Thoracic aorta (tissue), 2 donors: Measurements from ENCODE around the gene TUBA3C. TPM values are rescaled to one million over a fixed set of nuclear protein-coding genes. Genes with fewer than 3 reads are reported as not detected.

Experiments used
- ATAC-seq: fragments of 150-250 bp; one replicate; pipeline ENCODE4 v1.8.0; 2017; ENCODE audit warnings: low read depth; ENCODE audit not compliant: insufficient number of reproducible peaks, low FRiP score
- DNase-seq: peaks from one replicate; pipeline ENCODE4 v3.0.0-alpha.2; 2020; ENCODE audit warnings: low spot score
- H3K27ac ChIP-seq, 2 donors: fragments of 200-600 bp; sonication (generic); 1 replicate in 1 of 2; 2 replicates in 1 of 2; pipeline ENCODE4 v1.5.1; 2016; ENCODE audit warnings: mild to moderate bottlenecking in 2 of 2, moderate library complexity in 2 of 2
- H3K27me3 ChIP-seq: fragments of 200-600 bp; sonication (generic); replicated peaks from 2 replicates; pipeline ENCODE4 v1.6.0; 2016; ENCODE audit warnings: mild to moderate bottlenecking; ENCODE audit not compliant: insufficient read depth
- H3K36me3 ChIP-seq: fragments of 200-600 bp; sonication (generic); one replicate; pipeline ENCODE4 v1.5.1; 2016
- H3K4me1 ChIP-seq, 2 donors: fragments of 200-600 bp; sonication (generic); 1 replicate in 1 of 2; 2 replicates in 1 of 2; pipeline versions ENCODE4 v1.5.1 to v1.6.0; 2016; ENCODE audit warnings: low read depth in 2 of 2, mild to moderate bottlenecking in 1 of 2; ENCODE audit not compliant: control insufficient read depth in 1 of 2
- H3K4me3 ChIP-seq: fragments of 200-600 bp; sonication (generic); 2 replicates; pipeline ENCODE4 v1.5.1; 2016; ENCODE audit warnings: mild to moderate bottlenecking
- H3K9me3 ChIP-seq: fragments of 200-600 bp; sonication (generic); 2 replicates; pipeline ENCODE4 v1.5.1; 2016
- total RNA-seq, 2 donors: library from RNA; depleted of rRNA; stranded (reverse); fragments of >200 nt; gene quantifications; one replicate each; pipeline versions ENCODE4 v1.1.0 to v1.2.3, GENCODE V29; 2016
- TF ChIP-seq, protein P1 (sequence below): fragments of 200-600 bp; sonication (generic); IDR thresholded peaks from one replicate; pipeline ENCODE4 v1.5.1; 2019; ENCODE audit warnings: antibody characterized with exemption

TUBA3C gene
- total RNA-seq, 2 donors from 2014 or later, result not detected

- ATAC-seq (no peak), DNase-seq (no peak)
- Histone ChIP-seq H3K27me3 (no peaks in the 10 kb centered on the region), H3K4me3 (no peak overlapping the region), H3K4me1 (no peaks in the 10 kb centered on the region), H3K9me3 (no peaks in the 10 kb centered on the region), H3K27ac (no peak overlapping the region), H3K36me3 (no peaks in the 10 kb centered on the region)
- TF ChIP-seq, protein P1, sequence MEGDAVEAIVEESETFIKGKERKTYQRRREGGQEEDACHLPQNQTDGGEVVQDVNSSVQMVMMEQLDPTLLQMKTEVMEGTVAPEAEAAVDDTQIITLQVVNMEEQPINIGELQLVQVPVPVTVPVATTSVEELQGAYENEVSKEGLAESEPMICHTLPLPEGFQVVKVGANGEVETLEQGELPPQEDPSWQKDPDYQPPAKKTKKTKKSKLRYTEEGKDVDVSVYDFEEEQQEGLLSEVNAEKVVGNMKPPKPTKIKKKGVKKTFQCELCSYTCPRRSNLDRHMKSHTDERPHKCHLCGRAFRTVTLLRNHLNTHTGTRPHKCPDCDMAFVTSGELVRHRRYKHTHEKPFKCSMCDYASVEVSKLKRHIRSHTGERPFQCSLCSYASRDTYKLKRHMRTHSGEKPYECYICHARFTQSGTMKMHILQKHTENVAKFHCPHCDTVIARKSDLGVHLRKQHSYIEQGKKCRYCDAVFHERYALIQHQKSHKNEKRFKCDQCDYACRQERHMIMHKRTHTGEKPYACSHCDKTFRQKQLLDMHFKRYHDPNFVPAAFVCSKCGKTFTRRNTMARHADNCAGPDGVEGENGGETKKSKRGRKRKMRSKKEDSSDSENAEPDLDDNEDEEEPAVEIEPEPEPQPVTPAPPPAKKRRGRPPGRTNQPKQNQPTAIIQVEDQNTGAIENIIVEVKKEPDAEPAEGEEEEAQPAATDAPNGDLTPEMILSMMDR, result no peak
Observed at GRCh38 chr13:19185086-19185864, 3.7 kb upstream of the TUBA3C start.

DNA sequence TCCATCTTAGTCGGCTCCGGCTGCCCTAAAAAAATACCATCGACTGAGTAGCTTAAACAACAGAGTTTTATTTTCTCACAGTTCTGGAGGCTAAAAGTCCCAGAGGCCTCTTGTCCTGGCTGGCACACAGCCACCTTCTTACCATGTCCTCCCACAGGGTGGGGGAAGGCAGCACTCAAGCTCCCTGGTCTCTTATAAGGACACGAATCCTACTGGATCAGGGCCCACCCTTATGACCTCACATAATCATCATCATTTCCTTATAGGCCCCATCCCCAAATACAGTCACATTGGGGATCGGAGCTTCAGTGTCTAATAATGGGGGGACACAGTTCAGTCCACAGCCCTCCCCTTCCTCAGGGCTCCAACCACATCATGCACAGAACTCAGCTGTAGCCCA, 2.6 kb upstream of the TUBA3C start:
- DNase-seq (no peak), ATAC-seq (no peak)
- no peak overlapping the region for H3K27ac ChIP-seq
- no peak overlapping the region for H3K4me3 ChIP-seq
- TF ChIP-seq, protein P1, result no peak
- H3K36me3 ChIP-seq, result no peaks in the 10 kb centered on the region
- H3K4me1 ChIP-seq, result no peaks in the 10 kb centered on the region
- H3K9me3 ChIP-seq, result no peaks in the 10 kb centered on the region
- no peaks in the 10 kb centered on the region for H3K27me3 ChIP-seq

GRCh38 chr13:19183676-19184075, 2.1 kb upstream of the TUBA3C start:
- DNase-seq, result no peak
- Histone ChIP-seq H3K9me3 (no peaks in the 10 kb centered on the region), H3K27ac (no peak overlapping the region), H3K27me3 (no peaks in the 10 kb centered on the region), H3K36me3 (no peaks in the 10 kb centered on the region), H3K4me1 (no peaks in the 10 kb centered on the region), H3K4me3 (no peak overlapping the region)
- no peak for ATAC-seq
- TF ChIP-seq, protein P1, result no peak

DNA sequence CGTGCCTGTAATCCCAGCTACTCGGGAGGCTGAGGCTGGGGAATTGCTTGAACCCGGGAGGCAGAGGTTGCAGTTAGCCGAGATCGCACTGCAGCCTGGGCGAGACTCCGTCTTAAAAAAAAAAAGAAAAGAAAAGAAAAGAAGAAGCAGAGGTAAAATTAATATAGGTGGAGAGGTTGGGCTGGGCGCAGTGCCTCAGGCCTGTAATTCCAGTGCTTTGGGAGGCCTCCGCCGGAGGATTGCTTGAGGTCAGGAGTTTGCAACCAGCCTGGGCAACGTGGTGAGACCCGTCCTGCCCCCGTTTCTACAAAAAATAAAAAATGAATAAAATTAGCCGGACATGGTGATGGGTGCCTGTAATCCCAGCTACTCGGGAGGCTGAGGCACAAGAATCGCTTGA, 912 bp upstream of the TUBA3C start:
- no peak overlapping the region for H3K4me3 ChIP-seq
- ATAC-seq (no peak), DNase-seq (no peak)
- H3K9me3 ChIP-seq, result no peaks in the 10 kb centered on the region
- H3K27ac ChIP-seq, result no peak overlapping the region
- H3K4me1 ChIP-seq, result no peaks in the 10 kb centered on the region
- no peaks in the 10 kb centered on the region for H3K27me3 ChIP-seq
- TF ChIP-seq, protein P1, result no peak
- H3K36me3 ChIP-seq, result no peaks in the 10 kb centered on the region

- Histone ChIP-seq H3K9me3 (no peaks in the 10 kb centered on the region), H3K4me1 (no peaks in the 10 kb centered on the region), H3K27ac (no peak overlapping the region), H3K27me3 (no peaks in the 10 kb centered on the region), H3K4me3 (no peak overlapping the region), H3K36me3 (no peaks in the 10 kb centered on the region)
- ATAC-seq (no peak), DNase-seq (no peak)
- TF ChIP-seq, protein P1, result no peak
Observed at GRCh38 chr13:19181021-19181620, 503 bp downstream of the TUBA3C start.
